IgD-negative memory B cell (primary cell): ENCODE measurements around the gene FUT7. TPM values are rescaled to one million over a fixed set of nuclear protein-coding genes. Genes with fewer than 3 reads are reported as not detected.
A peak's percentile ranks its signal among the peaks of the same experiment; 100 is the strongest.

Experiments used
- H3K27ac Mint-ChIP-seq, 3 donors: one replicate each; pipeline ENCODE4 v1.8.0; 2020 to 2022; ENCODE audit warnings: mild to moderate bottlenecking in 3 of 3, mixed read lengths in 3 of 3, moderate library complexity in 1 of 3
- H3K27me3 Mint-ChIP-seq: one replicate; pipeline ENCODE4 v1.8.0; 2021; ENCODE audit warnings: mixed read lengths
- H3K36me3 Mint-ChIP-seq: one replicate; pipeline ENCODE4 v1.8.0; 2020; ENCODE audit warnings: mild to moderate bottlenecking, mixed read lengths
- H3K4me1 Mint-ChIP-seq, 3 donors: one replicate each; pipeline ENCODE4 v1.8.0; 2020 to 2022; ENCODE audit warnings: mixed read lengths in 3 of 3, mild to moderate bottlenecking in 1 of 3
- H3K4me3 Mint-ChIP-seq, 4 donors: one replicate each; pipeline ENCODE4 v1.8.0; 2020 to 2022; ENCODE audit warnings: mild to moderate bottlenecking in 4 of 4, mixed read lengths in 4 of 4, moderate library complexity in 3 of 4
- H3K9me3 Mint-ChIP-seq, 3 donors: one replicate each; pipeline ENCODE4 v1.8.0; 2020 to 2021; ENCODE audit warnings: mixed read lengths in 3 of 3, mild to moderate bottlenecking in 1 of 3
- polyA plus RNA-seq: library from polyadenylated mRNA; unstranded; fragments of 300-500 nt; fragmentation: Illumina TruSeq; gene quantifications from one replicate; pipeline ENCODE4 v1.2.3, GENCODE V29; 2021

FUT7 gene
- polyA plus RNA-seq, 1 donor from 2014 or later, result 26.6 TPM

- H3K4me1 Mint-ChIP-seq, result peaks cover 19 to 27% (median 21%) of the 10 kb centered on the region in 3 donors
- H3K27me3 Mint-ChIP-seq, result peaks cover 5% of the 10 kb centered on the region
- no peaks in the 10 kb centered on the region for H3K36me3 Mint-ChIP-seq
- H3K27ac Mint-ChIP-seq, result no peak overlapping the region
- H3K9me3 Mint-ChIP-seq, result peaks cover 0 to 1% (median 0%) of the 10 kb centered on the region in 3 donors
- no peak overlapping the region for H3K4me3 Mint-ChIP-seq
Measured at GRCh38 chr9:137002646-137003041, 29.2 kb downstream of the FUT7 start.

DNA sequence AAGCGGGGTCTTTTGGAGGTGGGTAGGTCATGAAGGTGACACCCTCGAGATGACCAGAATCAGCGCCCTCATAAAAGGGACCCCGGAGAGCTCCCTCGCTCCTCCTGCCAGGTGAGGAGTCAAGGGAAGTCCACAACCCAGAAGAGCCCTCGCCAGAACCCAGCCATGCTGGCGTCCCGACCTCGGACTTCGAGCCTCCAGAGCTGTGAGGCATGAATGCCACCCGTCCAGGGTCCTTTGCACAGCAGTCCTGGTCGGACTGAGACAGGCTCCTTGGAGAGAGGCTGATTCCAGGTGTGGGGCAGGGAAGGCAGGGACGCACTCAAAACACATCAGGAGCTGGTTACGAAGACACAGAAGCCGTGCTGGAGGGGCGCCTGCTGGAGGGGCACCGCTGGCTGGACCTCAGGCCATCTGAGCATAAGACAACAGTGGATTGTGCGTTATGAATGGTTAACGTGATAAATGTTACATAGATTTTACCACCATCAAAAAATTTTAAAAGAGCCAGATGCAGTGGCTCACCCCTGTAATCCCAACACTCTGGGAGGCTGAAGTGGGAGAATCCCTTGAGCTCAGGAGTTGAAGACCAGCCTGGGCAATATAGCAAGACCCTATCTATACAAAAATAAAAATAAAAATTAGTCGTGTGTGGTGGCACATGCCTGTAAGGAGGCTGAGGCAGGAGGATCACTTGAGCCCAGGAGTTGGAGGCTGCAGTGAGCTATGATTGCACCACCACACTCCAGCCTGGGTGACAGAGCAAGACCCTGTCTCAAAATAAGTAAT lies 29.8 kb downstream of the FUT7 start:
- peaks cover 22 to 28% (median 22%) of the 10 kb centered on the region in 3 donors for H3K4me1 Mint-ChIP-seq
- peak overlapping the region in 1 of 4 donors; percentile 20 for H3K4me3 Mint-ChIP-seq
- H3K9me3 Mint-ChIP-seq, result peaks cover 0 to 1% (median 0%) of the 10 kb centered on the region in 3 donors
- H3K27me3 Mint-ChIP-seq, result peaks cover 5% of the 10 kb centered on the region
- no peaks in the 10 kb centered on the region for H3K36me3 Mint-ChIP-seq
- no peak overlapping the region for H3K27ac Mint-ChIP-seq

GRCh38 chr9:137000177-137000930 lies 31.5 kb downstream of the FUT7 start:
- H3K36me3 Mint-ChIP-seq, result no peaks in the 10 kb centered on the region
- peaks cover 2% of the 10 kb centered on the region for H3K27me3 Mint-ChIP-seq
- H3K9me3 Mint-ChIP-seq, result peaks cover 0 to 1% (median 0%) of the 10 kb centered on the region in 3 donors
- peak overlapping the region; percentile 63 to 93 (median 86) for H3K4me3 Mint-ChIP-seq
- H3K4me1 Mint-ChIP-seq, result peaks cover 22 to 30% (median 27%) of the 10 kb centered on the region in 3 donors
- H3K27ac Mint-ChIP-seq, result peak overlapping the region; percentile 95 to 99 (median 95)

DNA sequence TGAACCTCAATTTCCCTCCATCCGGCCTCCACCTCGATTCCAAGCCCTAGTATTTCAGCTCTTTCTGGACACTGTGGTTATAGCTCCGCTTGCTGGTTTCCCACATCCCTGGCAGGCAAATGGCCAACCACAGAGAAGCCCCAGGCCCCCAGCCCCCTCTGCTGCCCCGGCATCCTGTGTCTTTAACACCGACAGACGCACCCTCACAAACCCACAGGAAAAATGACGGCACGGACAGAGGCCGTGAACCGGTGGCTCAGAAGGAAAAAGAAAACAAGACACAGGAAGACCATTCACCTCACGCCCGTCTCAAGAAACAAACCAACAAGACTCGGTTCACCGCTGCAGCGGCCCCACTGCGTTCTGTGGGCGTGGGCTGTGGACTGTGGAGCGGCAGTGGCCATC lies 34.1 kb downstream of the FUT7 start:
- no peaks in the 10 kb centered on the region for H3K36me3 Mint-ChIP-seq

GRCh38 chr9:136997371-136997770 lies 34.5 kb downstream of the FUT7 start:
- H3K36me3 Mint-ChIP-seq, result no peaks in the 10 kb centered on the region
- peaks cover 2% of the 10 kb centered on the region for H3K27me3 Mint-ChIP-seq
- peak overlapping the region; percentile 34 to 92 (median 80) for H3K4me3 Mint-ChIP-seq
- peak overlapping the region in 2 of 3 donors; percentile 95 to 96 for H3K27ac Mint-ChIP-seq
- H3K4me1 Mint-ChIP-seq, result peaks cover 22 to 35% (median 31%) of the 10 kb centered on the region in 3 donors
- no peaks in the 10 kb centered on the region for H3K9me3 Mint-ChIP-seq

More for the DNA sequence above, 34.1 kb downstream of the FUT7 start:
- H3K4me1 Mint-ChIP-seq, result peaks cover 22 to 32% (median 31%) of the 10 kb centered on the region in 3 donors
- peaks cover 2% of the 10 kb centered on the region for H3K27me3 Mint-ChIP-seq
- peak overlapping the region; percentile 81 to 96 (median 95) for H3K27ac Mint-ChIP-seq
- H3K9me3 Mint-ChIP-seq, result no peaks in the 10 kb centered on the region
- H3K4me3 Mint-ChIP-seq, result peak overlapping the region; percentile 34 to 92 (median 80)

DNA sequence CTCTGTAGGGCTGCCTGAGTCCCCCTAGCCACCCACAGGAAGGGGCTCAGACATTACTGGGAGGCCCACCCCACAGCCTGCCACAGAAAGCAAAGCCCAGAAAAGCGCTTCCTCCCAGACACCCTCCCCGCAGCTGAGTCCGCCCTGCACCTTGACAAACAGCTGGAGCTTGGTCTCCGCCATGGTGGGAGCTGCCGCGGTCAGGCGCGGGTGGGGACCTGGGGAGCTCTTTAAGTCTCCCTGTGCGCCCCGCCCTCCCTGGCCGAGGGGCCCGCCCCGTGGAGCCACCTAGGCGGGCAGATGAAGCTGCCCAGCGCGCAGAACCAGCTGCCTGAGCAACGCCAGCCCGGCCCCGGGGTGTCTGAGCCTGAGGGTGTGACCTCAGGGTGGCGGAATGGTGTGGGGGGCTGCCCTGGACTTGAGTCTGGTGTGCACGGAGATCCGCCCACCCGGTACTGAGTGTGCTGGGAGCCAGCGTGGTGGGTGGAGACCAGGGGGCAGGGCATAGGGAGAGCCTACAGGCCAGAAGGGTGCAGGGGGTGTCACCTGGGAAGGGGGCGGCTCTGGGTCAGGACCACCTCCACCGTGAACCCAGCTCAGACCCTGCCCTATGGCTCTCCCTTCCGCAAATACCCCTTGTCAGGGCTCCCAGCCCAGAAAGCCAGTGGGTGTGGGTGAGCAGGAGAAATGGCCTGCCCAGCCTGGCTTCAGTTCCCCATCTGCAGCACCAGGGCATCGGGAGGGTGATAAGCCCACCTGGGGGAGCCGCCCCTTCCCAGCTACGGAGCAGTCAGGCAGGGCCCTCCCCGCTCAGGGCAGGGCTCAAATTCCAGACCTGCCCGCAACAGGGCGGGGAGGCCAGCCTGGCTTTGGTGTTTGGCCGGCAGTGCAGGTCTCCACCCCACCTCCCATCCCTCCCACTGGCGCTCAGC lies 35.3 kb downstream of the FUT7 start, which contains the start of gene CLIC3:
CLIC3 (minus strand) TSS at position 208 of the 932 bp plus-strand sequence; CDS start at position 183, 25 bp downstream.
- peaks cover 22 to 35% (median 31%) of the 10 kb centered on the region in 3 donors for H3K4me1 Mint-ChIP-seq
- no peaks in the 10 kb centered on the region for H3K9me3 Mint-ChIP-seq
- peak within 1 kb of the TSS in 2 of 3 donors; percentile 95 to 96 for H3K27ac Mint-ChIP-seq
- peak within 1 kb of the TSS; percentile 58 to 84 (median 78) for H3K4me3 Mint-ChIP-seq
- H3K27me3 Mint-ChIP-seq, result peaks cover 2% of the 10 kb centered on the region
- no peaks in the 10 kb centered on the region for H3K36me3 Mint-ChIP-seq

GRCh38 chr9:136995772-136996311 lies 36.0 kb downstream of the FUT7 start:
- peak overlapping the region in 2 of 3 donors; percentile 79 to 87 for H3K27ac Mint-ChIP-seq
- H3K4me3 Mint-ChIP-seq, result peak overlapping the region; percentile 58 to 84 (median 78)
- H3K36me3 Mint-ChIP-seq, result no peaks in the 10 kb centered on the region
- peaks cover 23 to 36% (median 31%) of the 10 kb centered on the region in 3 donors for H3K4me1 Mint-ChIP-seq
- peaks cover 2% of the 10 kb centered on the region for H3K27me3 Mint-ChIP-seq
- no peaks in the 10 kb centered on the region for H3K9me3 Mint-ChIP-seq

- H3K4me1 Mint-ChIP-seq, result peaks cover 26 to 32% (median 29%) of the 10 kb centered on the region in 3 donors
- H3K27me3 Mint-ChIP-seq, result no peaks in the 10 kb centered on the region
- no peak overlapping the region for H3K4me3 Mint-ChIP-seq
- no peaks in the 10 kb centered on the region for H3K36me3 Mint-ChIP-seq
- H3K27ac Mint-ChIP-seq, result no peak overlapping the region
- no peaks in the 10 kb centered on the region for H3K9me3 Mint-ChIP-seq
Measured at GRCh38 chr9:136995362-136995761, 36.5 kb downstream of the FUT7 start.

DNA sequence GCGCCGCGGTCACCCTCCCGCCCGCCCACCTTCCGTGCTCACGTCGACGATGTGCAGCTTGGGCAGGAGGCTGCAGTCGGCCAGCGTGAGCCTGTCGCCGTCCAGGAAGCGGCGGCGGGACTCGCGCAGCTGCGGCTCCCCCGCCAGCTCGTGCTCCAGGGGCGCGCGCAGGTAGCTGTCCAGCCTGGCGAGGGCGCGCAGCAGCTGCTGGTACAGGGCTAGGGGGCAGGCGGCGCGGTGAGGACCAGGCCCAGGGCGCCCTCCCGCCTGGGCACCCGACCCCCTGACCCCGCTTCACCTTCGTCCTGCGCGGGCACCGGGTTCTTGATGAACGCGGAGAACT lies 37.0 kb downstream of the FUT7 start:
- H3K27ac Mint-ChIP-seq, result no peak overlapping the region
- no peak overlapping the region for H3K4me3 Mint-ChIP-seq
- peaks cover 22 to 27% (median 24%) of the 10 kb centered on the region in 3 donors for H3K4me1 Mint-ChIP-seq
- no peaks in the 10 kb centered on the region for H3K27me3 Mint-ChIP-seq
- no peaks in the 10 kb centered on the region for H3K9me3 Mint-ChIP-seq
- H3K36me3 Mint-ChIP-seq, result no peaks in the 10 kb centered on the region

- Mint-ChIP-seq H3K4me3 (peak overlapping the region in 2 of 4 donors; percentile 86 to 95), H3K27ac (no peak overlapping the region), H3K9me3 (no peaks in the 10 kb centered on the region), H3K36me3 (no peaks in the 10 kb centered on the region), H3K4me1 (peaks cover 20 to 24% (median 23%) of the 10 kb centered on the region in 3 donors), H3K27me3 (no peaks in the 10 kb centered on the region)
Measured at GRCh38 chr9:136994180-136994887, 37.6 kb downstream of the FUT7 start.

- peaks cover 12 to 14% (median 13%) of the 10 kb centered on the region in 3 donors for H3K4me1 Mint-ChIP-seq
Measured at GRCh38 chr9:136992819-136993369, 39.0 kb downstream of the FUT7 start.

DNA sequence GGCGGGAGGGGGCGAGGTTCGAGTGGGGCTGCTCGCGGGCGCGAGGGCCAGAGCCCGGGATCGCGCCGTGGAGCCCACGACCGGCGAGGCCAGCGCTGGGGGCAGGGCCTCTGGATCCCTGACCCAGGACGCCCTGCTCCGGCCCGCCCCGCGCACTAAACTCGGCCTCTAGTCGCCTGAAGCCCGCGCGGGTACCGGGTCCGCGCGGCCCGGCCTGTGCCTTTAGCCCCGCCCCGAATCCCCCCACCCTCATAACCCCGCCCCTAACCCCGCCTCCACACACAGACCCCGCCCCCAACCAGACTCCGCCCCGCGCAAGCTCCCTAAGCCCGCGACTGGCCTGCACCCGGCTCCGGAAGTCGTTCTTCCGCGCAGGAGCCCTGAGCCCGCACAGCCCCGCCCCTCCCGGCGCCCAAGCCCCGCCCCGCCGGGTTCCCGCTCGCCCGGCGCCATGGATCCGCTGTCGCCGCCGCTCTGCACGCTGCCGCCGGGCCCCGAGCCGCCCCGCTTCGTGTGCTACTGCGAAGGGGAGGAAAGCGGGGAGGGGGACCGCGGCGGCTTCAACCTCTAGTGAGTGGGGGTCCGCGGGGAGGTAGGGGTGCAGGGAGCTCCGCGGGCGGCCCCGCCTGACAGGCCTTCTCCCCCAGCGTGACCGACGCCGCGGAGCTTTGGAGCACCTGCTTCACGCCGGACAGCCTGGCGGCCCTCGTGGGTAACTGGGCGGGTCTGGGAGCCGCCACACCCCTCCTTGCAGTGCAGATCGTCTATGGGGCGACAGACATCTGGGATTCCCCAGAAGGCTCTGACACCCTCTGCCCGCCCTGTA lies 39.7 kb downstream of the FUT7 start, which contains the start of gene PAXX:
PAXX (plus strand) TSS at position 430 of the 826 bp plus-strand sequence; CDS start at position 452, 22 bp downstream.
- peak within 1 kb of the TSS; percentile 87 to 95 (median 90) for H3K27ac Mint-ChIP-seq
- H3K27me3 Mint-ChIP-seq, result peaks cover 8% of the 10 kb centered on the region
- peak within 1 kb of the TSS; percentile 86 to 95 (median 89) for H3K4me3 Mint-ChIP-seq
- H3K9me3 Mint-ChIP-seq, result no peaks in the 10 kb centered on the region
- no peaks in the 10 kb centered on the region for H3K36me3 Mint-ChIP-seq
- H3K4me1 Mint-ChIP-seq, result peaks cover 8 to 11% (median 9%) of the 10 kb centered on the region in 3 donors

More at GRCh38 chr9:136992819-136993369, 39.0 kb downstream of the FUT7 start:
- no peaks in the 10 kb centered on the region for H3K36me3 Mint-ChIP-seq
- H3K27me3 Mint-ChIP-seq, result peaks cover 4% of the 10 kb centered on the region
- peak overlapping the region; percentile 87 to 95 (median 90) for H3K27ac Mint-ChIP-seq
- peak overlapping the region; percentile 86 to 95 (median 89) for H3K4me3 Mint-ChIP-seq
- no peaks in the 10 kb centered on the region for H3K9me3 Mint-ChIP-seq
